Left forelimb (tissue), 1 donor: Measurements from ENCODE around the gene KRT38.

ENCODE experiments used
- DNase-seq: peaks from one replicate; pipeline ENCODE4 v3.0.0-alpha.2; 2018; ENCODE audit warnings: low spot score

KRT38 gene

DNA sequence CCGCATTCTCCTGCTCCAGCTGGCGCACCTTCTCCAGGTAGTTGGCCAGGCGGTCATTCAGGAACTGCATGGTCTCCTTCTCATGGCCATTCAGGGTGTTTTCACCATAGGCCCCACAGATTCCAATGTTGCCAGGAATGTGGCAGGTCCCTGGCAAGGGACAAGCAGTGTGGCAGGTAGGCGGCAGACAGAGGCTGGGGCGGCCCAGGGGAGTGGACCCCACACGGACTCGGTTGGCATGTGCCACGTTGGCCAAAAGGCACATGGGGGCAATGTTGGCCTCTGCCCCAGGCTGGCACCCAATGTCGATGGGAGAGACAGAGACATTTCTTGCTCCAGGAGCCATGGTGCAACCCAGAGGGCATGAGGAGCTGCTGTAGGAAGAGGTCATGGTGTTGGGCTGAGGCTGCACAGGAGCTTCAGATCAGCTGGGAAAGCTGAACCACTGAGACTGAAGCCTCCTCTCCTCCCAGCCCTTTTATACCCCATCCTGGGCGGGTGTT, at the start of gene KRT38:
KRT38 (minus strand) TSS at position 453 of the 503 bp plus-strand sequence; CDS start at position 391, 62 bp downstream.
- no peak for DNase-seq

GRCh38 chr17:41489531-41489930, 48.7 kb upstream of the KRT38 start, which contains the start of gene KRT36:
KRT36 (minus strand) TSS chr17:41489910; CDS start chr17:41489864, 46 bp downstream.
- no peak for DNase-seq

- DNase-seq, result no peak
These were observed 46.2 kb upstream of the KRT38 start for GRCh38 chr17:41486809-41487530.

DNA sequence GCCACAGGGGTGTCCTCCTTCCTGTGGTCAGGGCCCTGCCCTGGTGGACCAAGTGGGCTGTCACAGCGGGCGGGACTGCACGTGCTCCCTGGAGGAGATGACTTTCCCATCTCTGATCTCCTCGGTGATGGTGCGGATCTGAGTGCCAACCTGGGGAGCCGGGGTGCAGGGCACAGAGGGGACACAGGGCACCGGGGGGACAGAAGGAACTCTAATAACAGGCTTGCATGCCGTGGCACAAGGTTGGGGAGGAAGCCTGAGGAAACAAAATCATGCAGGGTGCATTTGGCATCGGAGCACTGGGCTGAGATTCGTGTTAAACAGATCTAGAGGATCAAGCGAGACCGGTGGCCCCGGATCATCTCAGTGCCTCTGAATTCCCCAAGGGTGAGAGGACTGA, 45.5 kb upstream of the KRT38 start:
- DNase-seq, result no peak

DNA sequence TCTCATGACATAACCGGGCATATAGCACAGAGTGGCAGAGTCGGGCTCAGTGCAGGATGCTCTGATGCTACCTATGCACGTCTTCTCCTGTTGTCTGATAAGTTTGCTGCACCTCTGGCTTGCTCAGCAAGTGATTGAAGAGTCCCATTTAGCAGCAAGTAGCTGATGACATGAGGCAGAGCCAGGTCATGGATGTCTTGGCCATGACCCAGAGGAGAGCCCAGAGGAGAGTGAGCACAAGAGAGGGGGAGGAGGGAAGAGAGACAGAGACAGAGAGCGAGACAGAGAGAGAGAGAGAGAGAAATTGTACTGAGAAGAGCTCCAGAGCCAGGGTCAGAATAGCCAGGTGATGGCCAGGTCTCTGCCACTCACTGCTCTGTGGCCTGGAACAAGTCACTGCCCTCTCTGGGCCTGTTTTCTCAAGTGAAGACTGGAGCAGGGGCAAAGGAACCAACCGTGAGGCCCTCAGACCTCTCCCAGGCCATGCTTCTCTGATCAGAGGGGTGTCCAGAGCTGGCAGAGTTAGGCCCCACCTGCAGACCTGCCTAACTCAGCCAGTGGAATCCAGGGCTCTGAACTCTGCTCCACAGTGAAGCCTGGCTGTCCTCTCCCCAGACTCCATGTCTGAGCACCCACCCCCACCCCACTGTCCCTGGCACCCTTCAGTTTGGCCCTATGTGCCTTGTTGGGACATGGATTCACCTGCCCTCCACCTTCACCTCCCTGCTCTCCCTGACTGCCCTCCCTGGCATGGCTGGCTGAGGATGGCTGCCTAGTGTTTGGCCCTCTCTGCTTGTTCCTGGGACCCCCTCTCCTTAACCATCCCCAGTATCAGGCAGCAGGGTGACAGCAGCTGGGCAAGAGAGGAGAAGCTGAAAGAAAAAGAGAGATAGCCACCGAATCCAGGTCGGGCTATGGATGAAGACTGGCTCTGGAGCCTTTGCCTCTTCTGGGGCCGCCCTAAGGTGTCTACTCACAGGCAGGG, 44.4 kb upstream of the KRT38 start:
- no peak for DNase-seq

- DNase-seq, result no peak
These were observed 43.4 kb upstream of the KRT38 start for GRCh38 chr17:41483991-41484826.

- no peak for DNase-seq
These were observed 42.7 kb upstream of the KRT38 start for GRCh38 chr17:41483531-41483930.

DNA sequence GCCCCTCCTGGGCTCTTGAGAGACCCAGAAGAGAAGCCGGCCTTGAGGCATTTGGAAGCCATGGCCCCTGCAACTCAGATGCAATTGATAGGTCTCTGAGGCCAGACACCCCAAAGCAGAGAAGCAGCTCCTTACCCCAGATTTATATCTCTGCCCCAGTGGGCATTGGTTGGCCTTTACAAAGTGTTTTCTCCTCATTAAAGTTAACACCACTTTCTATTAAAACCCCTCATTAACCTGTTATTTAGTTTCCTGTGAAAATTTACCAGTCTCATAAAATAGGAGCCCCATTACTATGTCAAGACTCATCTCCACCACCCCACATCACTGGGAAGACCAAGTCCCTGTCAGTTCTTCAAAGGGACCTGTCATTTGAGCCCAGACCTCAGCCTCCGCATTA, 40.3 kb upstream of the KRT38 start, which contains the start of gene KRT35:
KRT35 (minus strand) TSS at position 116 of the 400 bp plus-strand sequence; CDS start at position 62, 54 bp downstream.
- no peak for DNase-seq

GRCh38 chr17:41480581-41480980, 39.8 kb upstream of the KRT38 start:
- DNase-seq, result no peak

DNA sequence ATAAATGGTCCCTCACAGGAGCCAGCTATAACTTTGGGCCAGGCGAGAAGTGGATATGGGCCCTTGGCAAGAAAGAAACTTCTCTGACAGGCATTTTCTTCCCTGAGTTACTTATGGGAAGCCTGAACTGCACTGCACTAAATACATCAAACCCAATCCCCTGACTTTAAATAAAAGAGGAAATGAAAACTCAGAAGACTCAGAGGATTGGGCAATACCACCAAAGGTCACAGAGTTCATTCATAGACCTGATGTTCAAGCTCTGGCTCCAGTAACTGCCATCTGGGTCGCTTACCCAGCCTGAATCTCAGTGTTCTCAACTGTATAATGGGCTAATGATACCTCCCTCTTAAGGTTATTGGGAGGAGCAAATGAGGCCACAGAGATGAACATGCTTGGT, 39.4 kb upstream of the KRT38 start:
- DNase-seq, result no peak

GRCh38 chr17:41478237-41478636, 37.5 kb upstream of the KRT38 start:
- DNase-seq, result no peak

GRCh38 chr17:41476866-41477815, 36.4 kb upstream of the KRT38 start:
- no peak for DNase-seq

DNA sequence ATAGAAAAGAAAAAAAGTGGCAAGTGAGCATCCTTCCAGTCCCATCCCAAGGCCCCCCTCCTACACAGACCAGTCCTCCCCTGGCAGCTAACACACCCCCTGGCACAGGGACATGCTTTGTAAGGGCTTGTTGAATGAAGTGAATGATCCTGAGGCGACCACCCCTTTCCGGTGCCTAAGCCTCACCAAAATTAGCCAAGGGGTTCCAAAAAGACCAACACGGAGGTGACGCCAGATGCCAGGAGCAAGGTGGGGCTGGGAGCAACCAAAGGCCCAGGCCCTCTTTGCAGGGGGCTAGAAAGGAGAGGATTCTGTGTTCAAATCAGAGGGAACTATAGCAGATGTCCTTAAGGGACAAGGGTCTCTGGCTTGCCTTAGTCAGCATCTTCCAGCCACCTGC, 34.6 kb upstream of the KRT38 start:
- DNase-seq, result no peak

GRCh38 chr17:41474863-41475262, 34.1 kb upstream of the KRT38 start:
- no peak for DNase-seq

DNA sequence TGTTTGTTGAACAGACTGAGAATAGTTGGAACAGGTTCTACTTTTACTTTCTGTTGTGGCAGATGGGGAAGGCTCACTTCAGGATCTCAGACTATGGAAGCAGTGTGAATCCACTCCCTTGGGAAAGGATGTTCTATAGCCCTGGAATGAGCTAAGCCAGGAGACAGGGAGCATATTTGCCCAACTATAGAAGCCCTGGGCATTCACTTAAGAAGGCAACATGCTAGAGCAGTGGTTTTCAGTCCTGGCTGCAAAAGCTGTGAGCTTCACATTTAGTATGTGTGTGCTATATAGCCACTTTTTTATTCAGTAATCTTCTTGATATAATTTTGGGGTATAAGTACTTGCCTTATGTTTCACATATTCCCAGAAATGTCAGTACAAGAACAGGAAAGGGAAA, 27.6 kb upstream of the KRT38 start:
- DNase-seq, result no peak

GRCh38 chr17:41467561-41467960, 26.8 kb upstream of the KRT38 start:
- no peak for DNase-seq

DNA sequence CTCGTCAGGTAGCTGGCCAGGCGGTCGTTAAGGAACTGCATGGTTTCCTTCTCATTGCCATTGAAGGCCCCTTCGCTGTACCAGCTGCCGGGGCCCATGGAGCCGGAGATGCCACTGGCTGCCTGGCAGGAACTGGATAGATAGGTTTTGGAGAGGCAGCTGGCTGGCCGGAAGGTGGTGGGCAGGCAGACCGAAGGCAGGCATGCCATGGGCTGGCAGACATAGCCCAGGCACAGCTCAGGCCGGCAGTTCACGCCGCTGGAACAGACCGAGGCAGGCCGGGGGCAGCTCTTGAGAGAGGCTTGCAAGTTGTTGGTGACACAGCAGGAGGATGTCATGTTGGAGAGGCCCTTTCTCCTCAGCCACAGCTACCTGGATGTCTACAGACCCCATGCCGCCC, 26.2 kb upstream of the KRT38 start, which contains the start of gene KRT32:
KRT32 (minus strand) TSS at position 399 of the 400 bp plus-strand sequence; CDS start at position 338, 61 bp downstream.
- no peak for DNase-seq

DNA sequence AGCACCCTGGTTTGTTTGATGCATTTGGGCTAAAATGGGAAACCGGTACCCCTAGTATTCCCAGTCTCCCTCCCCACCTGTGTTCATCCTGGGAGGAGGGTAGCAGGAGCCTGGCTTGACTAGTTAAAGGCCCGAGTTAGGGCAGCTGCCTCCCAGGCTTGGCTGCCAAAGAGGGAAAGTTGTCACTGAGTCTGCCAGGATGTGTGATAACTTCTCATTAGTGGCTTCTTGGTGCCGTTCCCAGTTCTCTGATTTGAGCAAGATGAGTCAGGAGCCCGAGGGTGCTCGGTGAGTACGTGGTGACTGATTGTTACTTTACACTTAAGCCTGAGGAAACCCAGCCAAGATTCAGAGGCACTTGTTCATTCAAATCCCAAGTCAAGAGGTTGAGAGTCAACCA, 23.9 kb upstream of the KRT38 start:
- DNase-seq, result no peak

DNA sequence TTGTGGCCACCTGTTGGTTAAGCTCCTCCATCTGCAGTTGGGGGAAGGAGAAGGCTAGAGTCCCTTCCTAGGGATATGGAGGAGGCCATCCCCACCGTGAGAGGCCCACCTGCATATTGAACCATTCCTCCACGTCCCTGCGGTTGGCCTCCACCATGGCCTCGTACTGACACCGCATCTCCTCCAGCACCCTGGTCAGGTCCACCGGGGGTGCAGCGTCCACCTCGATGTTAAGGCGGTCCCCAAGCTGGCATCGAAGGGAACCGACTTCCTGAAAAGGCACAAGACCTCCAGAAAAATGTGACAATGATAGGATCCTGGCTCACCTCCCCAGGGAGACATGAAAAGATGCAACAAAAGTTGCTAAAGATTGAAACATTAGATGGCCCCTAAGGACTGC, 23.4 kb upstream of the KRT38 start:
- no peak for DNase-seq

DNA sequence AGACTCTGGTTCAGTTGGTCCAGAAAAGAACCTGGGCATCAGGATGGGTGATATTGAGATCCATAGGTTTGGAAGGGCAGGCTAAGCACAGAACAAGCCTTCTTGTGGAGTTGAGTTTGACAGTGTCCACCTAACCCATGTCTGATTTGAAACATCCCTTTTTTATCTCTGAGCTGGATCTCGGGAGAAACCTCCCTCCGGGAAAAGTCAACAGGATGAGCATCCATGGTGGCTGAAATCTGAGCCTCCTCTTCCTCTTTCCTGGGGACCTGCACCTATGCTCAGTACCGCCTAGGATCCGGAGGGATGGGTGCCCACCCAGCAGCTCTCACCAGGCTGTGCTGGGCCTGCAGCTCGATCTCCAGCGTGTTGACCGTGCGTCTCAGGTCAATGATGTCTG, 23.0 kb upstream of the KRT38 start:
- no peak for DNase-seq
